ENCODE data around the gene DEXI.

GRCh38 chr16:10881479-10882030, 60.7 kb downstream of the DEXI start:
- TF ChIP-seq GATA2 (IDR thresholded peaks at IDR 0.05; ENCODE audit: low read depth, low read length) (no peak), GATA3 (IDR thresholded peaks at IDR 0.05; ENCODE audit: low read depth, low read length) (no peak)

All from SH-SY5Y (cell line).